NCI-H226 (cell line): ENCODE results near the gene NOMO2.
"Not testable (repeated sequence)": the region's sequence is repeated elsewhere in the genome, so short reads cannot be mapped to it uniquely, and the experiment has no call there.

Source experiments
- DNase-seq: peaks from one replicate; pipeline ENCODE4 v3.0.0-alpha.2; 2015

Gene NOMO2, protein sequence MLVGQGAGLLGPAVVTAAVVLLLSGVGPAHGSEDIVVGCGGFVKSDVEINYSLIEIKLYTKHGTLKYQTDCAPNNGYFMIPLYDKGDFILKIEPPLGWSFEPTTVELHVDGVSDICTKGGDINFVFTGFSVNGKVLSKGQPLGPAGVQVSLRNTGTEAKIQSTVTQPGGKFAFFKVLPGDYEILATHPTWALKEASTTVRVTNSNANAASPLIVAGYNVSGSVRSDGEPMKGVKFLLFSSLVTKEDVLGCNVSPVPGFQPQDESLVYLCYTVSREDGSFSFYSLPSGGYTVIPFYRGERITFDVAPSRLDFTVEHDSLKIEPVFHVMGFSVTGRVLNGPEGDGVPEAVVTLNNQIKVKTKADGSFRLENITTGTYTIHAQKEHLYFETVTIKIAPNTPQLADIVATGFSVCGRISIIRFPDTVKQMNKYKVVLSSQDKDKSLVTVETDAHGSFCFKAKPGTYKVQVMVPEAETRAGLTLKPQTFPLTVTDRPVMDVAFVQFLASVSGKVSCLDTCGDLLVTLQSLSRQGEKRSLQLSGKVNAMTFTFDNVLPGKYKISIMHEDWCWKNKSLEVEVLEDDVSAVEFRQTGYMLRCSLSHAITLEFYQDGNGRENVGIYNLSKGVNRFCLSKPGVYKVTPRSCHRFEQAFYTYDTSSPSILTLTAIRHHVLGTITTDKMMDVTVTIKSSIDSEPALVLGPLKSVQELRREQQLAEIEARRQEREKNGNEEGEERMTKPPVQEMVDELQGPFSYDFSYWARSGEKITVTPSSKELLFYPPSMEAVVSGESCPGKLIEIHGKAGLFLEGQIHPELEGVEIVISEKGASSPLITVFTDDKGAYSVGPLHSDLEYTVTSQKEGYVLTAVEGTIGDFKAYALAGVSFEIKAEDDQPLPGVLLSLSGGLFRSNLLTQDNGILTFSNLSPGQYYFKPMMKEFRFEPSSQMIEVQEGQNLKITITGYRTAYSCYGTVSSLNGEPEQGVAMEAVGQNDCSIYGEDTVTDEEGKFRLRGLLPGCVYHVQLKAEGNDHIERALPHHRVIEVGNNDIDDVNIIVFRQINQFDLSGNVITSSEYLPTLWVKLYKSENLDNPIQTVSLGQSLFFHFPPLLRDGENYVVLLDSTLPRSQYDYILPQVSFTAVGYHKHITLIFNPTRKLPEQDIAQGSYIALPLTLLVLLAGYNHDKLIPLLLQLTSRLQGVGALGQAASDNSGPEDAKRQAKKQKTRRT

DNA sequence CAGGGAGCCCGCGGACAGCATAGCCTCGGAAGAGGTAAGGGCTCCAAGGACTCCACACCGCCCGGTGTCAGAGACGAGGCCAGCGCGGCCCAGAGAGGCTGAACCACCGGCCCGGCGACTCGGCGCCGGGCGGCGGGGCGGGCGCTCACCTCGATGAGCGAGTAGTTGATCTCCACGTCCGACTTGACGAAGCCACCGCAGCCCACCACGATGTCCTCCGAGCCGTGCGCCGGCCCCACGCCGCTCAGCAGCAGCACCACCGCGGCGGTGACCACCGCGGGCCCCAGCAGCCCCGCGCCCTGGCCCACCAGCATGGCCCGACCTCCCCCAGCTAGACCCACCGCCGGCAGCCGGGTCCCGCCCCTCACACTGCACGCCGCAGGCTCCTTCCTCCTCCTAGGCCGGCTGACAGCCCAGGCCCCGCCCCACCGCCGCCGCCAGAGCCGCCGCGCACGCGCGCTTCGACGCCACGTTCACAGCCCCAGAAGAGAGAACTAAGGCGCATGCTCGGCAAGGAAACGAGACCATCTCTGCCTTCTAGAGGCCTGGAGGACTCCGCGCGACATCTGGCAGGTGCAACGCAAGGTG, at the start of gene NOMO2:
NOMO2 (minus strand) TSS at position 371 of the 588 bp plus-strand sequence; CDS start at position 314, 57 bp downstream.
- DNase-seq, result not testable (repeated sequence)

DNA sequence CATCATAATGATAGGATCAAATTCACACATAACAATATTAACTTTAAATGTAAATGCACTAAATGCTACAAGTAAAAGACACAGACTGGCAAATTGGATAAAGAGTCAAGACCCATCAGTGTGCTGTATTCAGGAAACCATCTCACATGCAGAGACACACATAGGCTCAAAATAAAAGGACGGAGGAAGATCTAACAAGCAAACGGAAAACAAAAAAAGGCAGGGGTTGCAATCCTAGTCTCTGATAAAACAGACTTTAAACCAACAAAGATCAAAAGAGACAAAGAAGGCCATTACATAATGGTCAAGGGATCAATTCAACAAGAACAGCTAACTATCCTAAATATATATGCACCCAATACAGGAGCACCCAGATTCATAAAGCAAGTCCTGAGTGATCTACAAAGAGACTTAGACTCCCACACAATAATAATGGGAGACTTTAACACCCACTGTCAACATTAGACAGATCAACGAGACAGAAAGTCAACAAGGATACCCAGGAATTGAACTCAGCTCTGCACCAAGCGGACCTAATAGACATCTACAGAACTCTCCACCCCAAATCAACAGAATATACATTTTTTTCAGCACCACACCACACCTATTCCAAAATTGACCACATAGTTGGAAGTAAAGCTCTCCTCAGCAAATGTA, 48.4 kb upstream of the NOMO2 start:
- not testable (repeated sequence) for DNase-seq

DNA sequence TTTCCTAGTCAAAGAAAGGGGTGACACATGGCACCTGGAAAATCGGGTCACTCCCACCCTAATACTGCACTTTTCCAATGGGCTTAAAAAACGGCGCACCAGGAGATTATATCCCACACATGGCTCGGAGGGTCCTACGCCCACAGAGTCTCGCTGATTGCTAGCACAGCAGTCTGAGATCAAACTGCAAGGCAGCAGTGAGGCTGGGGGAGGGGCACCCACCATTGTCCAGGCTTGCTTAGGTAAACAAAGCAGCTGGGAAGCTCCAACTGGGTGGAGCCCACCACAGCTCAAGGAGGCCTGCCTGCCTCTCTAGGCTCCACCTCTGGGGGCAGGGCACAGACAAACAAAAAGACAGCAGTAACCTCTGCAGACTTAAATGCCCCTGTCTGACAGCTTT, 46.4 kb upstream of the NOMO2 start:
- not testable (repeated sequence) for DNase-seq

DNA sequence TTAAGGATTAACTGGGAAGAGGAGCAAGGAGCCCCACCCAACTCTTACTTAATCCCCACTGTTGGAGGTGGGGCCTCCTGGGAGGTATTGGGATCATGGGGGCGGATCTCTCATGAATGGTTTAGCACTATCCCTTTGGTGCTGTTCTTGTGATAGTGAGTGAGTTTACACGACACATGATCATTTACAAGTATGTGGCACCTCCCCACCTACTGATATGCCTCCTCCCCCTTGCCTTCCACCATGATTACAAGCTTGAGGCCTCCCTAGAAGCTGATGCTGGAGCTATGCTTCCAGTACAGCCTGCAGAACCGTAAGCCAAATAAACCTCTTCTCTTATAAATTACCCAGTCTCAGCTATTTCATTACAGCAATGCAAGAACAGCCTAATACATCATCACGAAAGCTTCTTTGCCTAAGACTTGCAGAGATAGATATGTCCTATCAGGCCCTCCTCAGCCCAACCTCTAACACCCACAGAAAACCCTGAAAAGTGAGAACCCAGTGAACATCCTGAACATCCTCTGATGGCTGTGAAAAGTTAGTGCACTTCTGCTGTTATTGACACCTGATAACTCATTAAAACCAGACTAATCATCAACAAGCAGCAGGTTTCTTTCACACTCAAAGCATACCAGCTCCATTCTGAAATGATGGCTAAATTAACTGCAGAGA, 41.8 kb upstream of the NOMO2 start:
- DNase-seq, result not testable (repeated sequence)

DNA sequence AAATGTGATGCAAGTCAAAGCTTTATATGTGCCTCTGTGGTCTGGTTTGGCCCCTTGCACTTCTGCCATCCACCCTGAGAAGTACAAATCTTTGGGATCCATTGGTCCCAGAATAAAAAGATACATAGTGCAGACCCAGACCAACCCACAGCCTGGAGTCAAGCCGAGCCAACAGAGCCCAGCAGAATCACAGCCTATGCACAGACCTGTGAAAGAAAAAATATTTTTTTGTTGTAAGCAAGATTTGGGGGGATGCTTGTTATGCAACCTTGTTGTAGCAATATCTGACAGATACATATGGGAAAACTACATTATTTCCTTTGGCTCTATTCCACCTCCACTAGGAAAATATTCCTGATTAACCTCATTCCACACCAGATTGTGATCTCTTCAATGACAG, 36.7 kb upstream of the NOMO2 start:
- DNase-seq, result not testable (repeated sequence)

DNA sequence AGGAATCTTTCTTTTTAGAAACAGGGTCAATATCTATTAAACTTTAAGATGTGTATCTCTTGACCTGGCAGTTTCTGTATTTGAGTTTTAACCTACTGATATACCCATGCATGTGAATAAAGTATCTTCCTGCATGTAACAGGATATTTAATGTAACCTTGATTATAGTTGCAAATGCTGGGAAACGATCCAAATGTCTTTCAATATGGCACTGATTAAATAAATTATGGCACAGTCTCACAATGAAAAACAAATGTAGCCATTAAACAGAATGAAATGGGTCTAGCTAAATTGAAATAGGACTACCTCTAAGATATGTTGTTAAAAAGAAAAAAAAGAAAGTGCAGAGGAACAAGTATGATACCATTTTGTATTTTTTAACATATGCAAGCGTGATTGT, 35.8 kb upstream of the NOMO2 start:
- not testable (repeated sequence) for DNase-seq

DNA sequence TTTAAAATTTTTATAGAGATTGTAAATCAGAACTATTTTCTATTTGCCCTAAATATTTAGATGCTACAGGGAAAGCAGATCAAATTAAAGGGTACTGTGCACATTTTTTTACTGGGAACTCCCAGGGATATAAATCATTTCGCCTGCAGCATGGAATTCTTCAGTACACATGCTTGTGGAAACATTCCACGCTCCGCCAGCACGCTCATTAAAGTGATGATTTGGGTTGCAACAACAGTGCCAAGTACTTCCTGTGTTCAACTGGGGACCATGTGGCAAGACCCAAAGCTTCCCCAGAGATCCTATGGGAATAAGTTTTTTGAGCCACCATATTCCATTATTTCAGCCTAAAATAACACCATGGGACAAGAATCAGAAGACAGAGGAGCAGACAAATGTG, 35.4 kb upstream of the NOMO2 start:
- DNase-seq, result not testable (repeated sequence)

DNA sequence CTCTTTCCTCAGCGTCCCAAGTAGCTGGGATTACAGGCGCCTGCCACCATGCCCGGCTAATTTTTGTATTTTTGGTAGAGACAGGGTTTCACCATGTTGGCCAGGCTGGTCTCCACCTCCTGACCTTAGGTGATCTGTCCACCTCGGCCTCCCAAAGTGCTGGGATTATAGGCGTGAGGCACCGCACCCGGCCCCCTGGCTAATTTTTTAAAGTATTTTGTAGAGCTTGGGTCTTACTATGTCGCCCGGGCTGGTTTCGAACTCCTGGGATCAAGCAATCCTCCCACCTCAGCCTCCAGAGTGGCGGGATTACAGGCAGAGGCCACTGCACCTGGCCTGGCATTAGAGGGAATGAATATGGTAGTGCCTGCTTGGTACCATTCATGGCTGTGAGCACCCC, 33.9 kb upstream of the NOMO2 start:
- not testable (repeated sequence) for DNase-seq

DNA sequence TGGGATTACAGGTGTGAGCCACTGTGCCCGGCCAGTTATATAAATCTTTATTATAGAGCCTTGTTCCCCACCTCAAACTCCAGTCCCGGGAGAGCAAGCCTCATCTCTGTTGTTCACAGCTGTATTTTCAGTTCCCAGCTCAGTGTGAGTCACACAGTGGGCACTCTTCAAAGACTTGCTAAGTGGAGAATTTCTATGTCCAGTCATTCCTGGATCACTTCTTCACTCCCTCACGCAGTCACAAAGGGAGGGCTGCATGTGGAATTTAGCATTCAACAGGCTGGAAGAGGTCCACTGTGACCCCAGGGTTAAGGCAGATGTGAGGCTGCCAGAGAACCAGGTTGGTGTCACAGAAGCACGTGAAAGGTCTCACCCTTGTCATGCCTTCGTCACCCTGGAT, 33.0 kb upstream of the NOMO2 start:
- peak; percentile 10 for DNase-seq

DNA sequence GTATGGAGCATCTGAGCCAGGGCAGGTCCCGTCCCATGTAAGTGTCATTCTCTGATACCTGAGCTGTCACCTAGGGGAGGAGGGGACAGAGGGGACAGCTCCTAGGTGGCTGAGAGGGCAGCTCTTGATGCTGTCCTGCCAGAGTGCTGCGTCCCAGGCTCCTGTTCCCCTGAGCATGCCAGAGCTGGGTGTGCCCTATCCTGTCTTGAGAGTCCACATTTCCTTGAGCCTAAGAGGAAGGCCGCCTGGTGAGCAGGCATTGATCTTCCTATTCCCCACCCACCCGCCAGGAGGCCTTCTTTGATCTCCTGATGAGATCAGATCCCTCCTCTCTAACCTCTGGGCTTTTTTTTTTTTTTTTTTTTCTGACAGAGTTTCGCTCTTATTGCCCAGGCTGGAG, 32.0 kb upstream of the NOMO2 start:
- not testable (repeated sequence) for DNase-seq

DNA sequence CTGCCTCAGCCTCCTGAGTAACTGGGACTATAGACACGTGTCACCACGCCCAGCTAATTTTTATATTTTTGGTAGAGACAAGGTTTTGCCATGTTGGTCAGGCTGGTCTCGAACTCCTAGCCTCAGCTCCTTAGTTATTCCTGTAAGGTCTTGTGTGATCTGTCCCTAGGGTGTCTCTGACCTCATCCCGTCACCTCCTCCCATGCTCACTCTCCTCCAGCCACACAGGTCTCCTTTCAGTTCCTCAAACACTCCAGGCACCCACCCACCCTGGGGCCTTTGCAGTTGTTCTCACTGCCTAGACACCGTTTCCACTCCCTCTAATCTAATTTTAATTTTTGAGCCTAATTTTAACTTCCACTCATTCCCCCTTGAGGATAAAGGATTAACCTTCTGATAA, 31.1 kb upstream of the NOMO2 start:
- DNase-seq, result not testable (repeated sequence)

DNA sequence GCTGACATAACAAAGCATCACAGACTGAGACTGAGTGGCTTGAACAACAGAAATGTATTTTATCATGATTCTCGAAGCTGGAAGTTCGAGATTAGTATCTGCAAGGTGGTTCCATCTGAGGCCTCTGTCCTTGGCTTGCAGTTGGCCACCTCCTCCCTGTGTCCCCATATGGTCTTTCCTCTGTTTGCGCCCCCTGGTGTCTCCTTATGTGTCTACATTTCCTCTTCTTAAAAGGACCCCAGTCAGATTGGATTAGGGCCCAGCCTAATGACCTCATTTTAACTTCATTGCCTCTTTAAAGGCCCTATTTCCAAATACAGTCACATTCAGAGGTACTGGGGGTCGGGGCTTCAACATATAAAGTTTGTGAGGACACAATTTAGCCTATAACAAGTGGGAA, 30.0 kb upstream of the NOMO2 start:
- DNase-seq, result not testable (repeated sequence)

DNA sequence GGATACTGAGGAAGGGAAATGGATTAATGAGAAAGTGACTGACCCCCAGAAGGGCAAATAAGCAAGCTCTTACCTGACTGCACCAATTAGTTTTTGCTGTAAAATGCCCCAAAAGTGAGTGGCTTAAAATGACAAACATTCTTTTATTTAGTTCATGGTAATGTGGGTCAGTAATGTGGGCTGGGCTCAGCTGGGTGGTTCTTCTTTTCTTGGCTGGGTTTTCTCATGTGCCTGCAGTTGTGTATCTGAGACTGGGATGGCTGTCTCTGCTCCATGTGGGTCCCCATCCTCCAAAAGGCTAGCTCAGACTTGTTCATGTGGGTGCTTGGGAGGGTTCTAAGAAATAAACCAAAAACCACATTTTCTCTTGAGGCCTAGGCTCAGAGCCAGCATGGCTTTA, 29.5 kb upstream of the NOMO2 start:
- not testable (repeated sequence) for DNase-seq

DNA sequence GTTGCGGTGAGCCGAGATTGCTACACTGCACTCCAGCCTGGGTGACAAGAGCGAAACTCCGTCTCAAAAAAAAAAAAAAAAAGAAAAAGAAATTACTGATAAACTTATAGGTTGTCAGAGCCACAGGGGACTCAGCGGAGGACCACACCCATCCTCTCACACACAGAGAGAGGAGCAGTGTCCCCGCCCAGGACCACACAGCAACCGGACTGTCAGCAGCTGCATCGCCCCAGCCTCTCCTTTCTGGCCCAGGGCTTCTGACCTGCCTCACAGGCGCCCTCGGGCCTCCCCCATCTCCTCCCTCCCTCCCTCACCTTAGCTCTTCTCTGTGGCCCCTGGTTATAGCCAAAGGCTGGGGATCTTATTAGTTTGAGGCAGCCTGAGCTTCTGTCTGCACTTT, 27.9 kb upstream of the NOMO2 start:
- DNase-seq, result not testable (repeated sequence)

DNA sequence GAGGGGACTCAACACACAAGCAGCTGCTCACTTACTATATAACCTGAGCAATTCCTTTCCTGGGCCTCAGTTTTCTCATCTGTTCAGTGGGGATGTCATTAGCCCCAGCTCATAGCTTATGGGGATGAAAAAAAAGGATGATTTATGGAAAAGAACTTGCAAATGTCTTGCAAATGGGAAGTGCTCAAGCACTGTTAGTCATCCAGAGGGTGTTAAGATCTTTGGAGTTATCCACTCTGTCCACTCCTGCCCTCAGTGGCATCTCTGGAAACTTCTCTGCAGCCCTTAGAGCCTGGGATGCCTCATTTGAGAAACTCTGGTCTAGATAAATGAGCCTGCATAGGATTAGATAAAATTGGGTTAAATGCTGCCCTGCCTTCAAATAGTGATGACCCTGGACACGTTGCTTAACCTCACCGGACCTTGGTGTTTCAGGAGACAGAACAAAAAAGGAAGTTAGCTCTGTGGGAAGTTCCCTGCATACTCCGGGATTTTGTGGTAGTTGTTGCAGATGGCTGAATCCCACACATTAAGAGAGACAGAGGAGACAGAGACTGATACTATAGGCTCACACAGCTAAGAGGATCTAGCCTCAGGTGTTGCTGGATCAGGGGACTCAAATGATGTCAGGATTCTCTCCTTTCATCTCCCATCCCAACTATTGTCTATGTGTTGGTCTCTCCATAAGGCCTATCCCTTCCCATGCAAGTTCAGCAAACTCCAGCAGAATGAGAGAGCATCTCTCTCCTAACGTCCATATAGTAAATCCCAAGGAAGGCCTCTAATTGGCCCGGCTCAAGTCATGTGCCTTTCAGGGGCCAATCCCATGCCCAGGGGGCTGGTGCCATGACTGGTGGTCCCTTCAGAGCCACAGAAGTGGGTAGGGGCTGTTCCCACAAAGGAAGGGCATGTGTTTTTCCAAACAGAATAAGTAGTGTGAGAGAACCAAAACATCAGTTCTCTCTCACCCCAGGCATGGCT, 25.0 kb upstream of the NOMO2 start:
- not testable (repeated sequence) for DNase-seq

DNA sequence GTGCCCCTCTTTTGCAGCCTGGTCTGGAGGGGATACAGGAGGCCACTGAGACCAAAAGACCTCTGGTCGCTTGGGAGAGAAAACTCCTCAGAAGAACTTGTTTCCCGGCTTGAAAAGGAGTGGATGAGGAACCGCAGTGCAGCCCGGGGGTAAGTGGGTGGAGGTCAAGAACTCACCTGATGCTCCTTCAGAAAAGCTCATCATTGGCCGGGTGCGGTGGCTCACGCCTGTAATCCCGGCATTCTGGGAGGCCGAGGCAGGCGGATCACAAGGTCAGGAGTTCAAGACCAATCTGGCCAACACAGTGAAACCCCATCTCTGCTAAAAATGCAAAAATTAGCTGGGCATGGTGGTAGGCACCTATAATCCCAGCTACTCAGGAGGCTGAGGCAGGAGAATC, 23.9 kb upstream of the NOMO2 start:
- DNase-seq, result not testable (repeated sequence)

DNA sequence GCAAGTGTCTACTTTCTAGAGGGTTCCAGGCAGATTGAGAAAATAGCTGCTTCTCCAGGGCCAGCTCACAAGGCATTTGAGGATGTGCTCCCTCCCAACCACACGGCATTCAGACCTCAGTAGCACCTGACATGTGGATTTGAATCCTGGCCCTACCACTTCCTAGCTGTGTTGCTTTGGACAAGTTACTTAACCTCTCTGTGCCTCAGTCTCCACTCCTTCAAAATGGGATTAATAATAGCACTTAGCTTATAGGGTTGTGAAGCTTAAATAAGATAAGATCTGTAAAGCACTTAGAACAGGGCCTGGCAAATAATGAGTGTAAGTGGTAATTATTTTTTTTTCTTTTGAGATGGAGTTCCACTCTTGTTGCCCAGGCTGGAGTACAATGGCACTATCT, 21.0 kb upstream of the NOMO2 start:
- no peak for DNase-seq

DNA sequence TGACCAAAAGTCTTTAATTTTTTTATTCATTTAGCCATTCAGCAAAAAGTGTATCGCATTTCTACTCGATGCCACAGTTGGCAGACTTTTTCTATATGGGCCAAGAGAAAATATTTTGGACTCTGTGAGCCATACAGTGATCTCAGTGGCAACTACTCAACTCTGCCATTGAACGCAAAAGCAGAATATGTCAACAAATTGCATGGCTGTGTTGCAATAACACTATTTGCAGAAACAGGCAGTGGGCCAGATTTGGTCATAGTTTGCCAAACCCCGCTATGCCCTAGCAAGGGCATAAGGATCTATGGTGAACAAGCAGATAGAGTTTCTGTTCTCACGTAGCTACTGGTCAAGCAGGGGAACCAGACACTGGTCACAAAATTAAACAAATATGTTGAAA, 18.5 kb upstream of the NOMO2 start:
- not testable (repeated sequence) for DNase-seq

DNA sequence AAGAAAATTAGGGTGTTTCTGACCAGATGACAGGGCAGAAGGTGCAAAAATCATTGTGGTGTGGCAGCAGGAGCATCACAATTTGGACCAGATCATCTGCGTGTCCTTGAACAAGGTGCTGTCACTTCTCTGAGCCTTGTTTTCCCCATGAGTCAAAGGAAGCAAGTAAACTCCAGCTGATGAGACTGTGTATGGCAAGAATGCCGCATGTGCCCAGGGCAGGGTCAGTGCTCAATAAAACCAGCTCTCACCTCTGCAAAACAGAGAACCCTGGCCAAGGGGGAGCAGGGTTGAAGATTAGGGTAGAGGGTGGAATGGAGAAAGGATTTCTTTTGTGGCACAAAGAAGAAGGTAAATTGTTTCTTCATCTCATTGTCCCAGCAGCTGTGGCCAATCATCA, 17.4 kb upstream of the NOMO2 start:
- DNase-seq, result not testable (repeated sequence)

DNA sequence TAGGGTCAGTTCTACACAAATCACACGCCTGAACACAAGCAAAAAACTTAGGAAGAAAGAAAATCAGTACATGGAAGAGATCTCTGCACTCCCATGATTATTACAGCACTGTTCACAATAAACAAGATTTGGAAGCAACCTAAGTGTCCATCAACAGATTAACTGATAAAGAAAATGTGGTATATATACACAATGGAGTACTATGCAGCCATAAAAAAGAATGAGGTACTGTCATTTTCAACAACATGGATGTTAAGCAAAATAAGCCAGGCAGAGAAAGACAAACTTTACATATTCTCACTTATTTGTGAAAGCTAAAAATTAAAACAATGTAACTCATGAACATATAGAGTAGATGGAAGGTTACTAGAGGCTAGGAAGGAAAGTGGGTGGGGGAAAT, 16.0 kb upstream of the NOMO2 start:
- not testable (repeated sequence) for DNase-seq
